GM23338 (cell line): ENCODE results near the gene MYLK2. TPM values are rescaled to one million over a fixed set of nuclear protein-coding genes. Genes with fewer than 3 reads are reported as not detected.

Experiments used
- ATAC-seq: fragments of 200-7000 bp; cut with Tn5 transposase; 3 replicates; pipeline ENCODE4 v1.9.1; 2020
- DNase-seq: peaks from one replicate; pipeline ENCODE4 v3.0.0-alpha.2; 2015; ENCODE audit warnings: low spot score
- H2AFZ ChIP-seq: fragments of 200-600 bp; sonication (generic); 2 replicates; pipeline ENCODE4 v1.8.0; 2016; ENCODE audit warnings: antibody characterized with exemption, mild to moderate bottlenecking, moderate library complexity
- H3F3A ChIP-seq: fragments of 200-600 bp; sonication (generic); replicated peaks from 2 replicates; pipeline ENCODE4 v1.8.0; 2017; ENCODE audit warnings: antibody characterized with exemption, mixed run types, low read depth
- H3K27ac ChIP-seq: fragments of 200-600 bp; sonication (generic); 2 replicates; pipeline ENCODE4 v1.6.1; 2016; ENCODE audit warnings: low read depth
- H3K27me3 ChIP-seq: fragments of 200-600 bp; sonication (generic); 2 replicates; pipeline ENCODE4 v1.8.0; 2016; ENCODE audit warnings: mild to moderate bottlenecking, mixed run types, moderate library complexity; ENCODE audit not compliant: insufficient read depth
- H3K36me3 ChIP-seq: fragments of 200-600 bp; sonication (generic); 2 replicates; pipeline ENCODE4 v1.8.0; 2016; ENCODE audit warnings: mild to moderate bottlenecking; ENCODE audit not compliant: insufficient read depth
- H3K4me1 ChIP-seq: fragments of 200-600 bp; sonication (generic); 2 replicates; pipeline ENCODE4 v1.8.0; 2016; ENCODE audit warnings: mild to moderate bottlenecking, moderate library complexity; ENCODE audit not compliant: insufficient read depth
- H3K4me2 ChIP-seq: fragments of 200-600 bp; sonication (generic); 2 replicates; pipeline ENCODE4 v1.7.1; 2017; ENCODE audit warnings: mixed run types
- H3K4me3 ChIP-seq: fragments of 200-600 bp; sonication (generic); 2 replicates; pipeline ENCODE4 v1.6.1; 2016; ENCODE audit warnings: mixed run types
- H3K79me2 ChIP-seq: fragments of 200-600 bp; sonication (generic); replicated peaks from 2 replicates; pipeline ENCODE4 v1.8.0; 2017; ENCODE audit warnings: mild to moderate bottlenecking; ENCODE audit not compliant: insufficient read depth
- H3K9me2 ChIP-seq: fragments of 200-600 bp; sonication (generic); 2 replicates; pipeline ENCODE4 v1.8.0; 2017; ENCODE audit not compliant: insufficient read depth
- H4K20me1 ChIP-seq: fragments of 200-600 bp; sonication (generic); replicated peaks from 2 replicates; pipeline ENCODE4 v1.8.0; 2017; ENCODE audit warnings: mild to moderate bottlenecking; ENCODE audit not compliant: insufficient read depth
- H3K27ac Mint-ChIP-seq: 2 replicates; pipeline ENCODE4 v1.8.0; 2020; ENCODE audit warnings: inconsistent platforms, mild to moderate bottlenecking, moderate library complexity, mixed read lengths
- H3K27me3 Mint-ChIP-seq: 3 replicates; pipeline ENCODE4 v1.8.0; 2022; ENCODE audit warnings: low read depth, mild to moderate bottlenecking, moderate library complexity, mixed read lengths, inconsistent platforms; ENCODE audit not compliant: insufficient read depth, poor library complexity
- H3K36me3 Mint-ChIP-seq: 3 replicates; pipeline ENCODE4 v1.8.0; 2021; ENCODE audit warnings: low read depth, mild to moderate bottlenecking, inconsistent platforms, moderate library complexity, mixed read lengths
- H3K4me1 Mint-ChIP-seq: 3 replicates; pipeline ENCODE4 v1.8.0; 2020; ENCODE audit warnings: mild to moderate bottlenecking, inconsistent platforms, mixed read lengths
- H3K4me3 Mint-ChIP-seq: 3 replicates; pipeline ENCODE4 v1.8.0; 2021; ENCODE audit warnings: moderate library complexity, mild to moderate bottlenecking, inconsistent platforms, mixed read lengths
- H3K9me3 Mint-ChIP-seq: 3 replicates; pipeline ENCODE4 v1.8.0; 2020; ENCODE audit warnings: moderate library complexity, mild to moderate bottlenecking, inconsistent platforms, mixed read lengths
- CREB1 ChIP-seq: fragments of 250-450 bp; sonication (Bioruptor Pico); IDR thresholded peaks from 2 replicates; pipeline ENCODE4 v1.5.0; 2020; ENCODE audit warnings: low read depth, mild to moderate bottlenecking, moderate library complexity
- ETS1 ChIP-seq: IDR thresholded peaks from 2 replicates; pipeline ENCODE4 v1.6.1; 2016; ENCODE audit warnings: antibody characterized with exemption
- EZH2 ChIP-seq: fragments of 200-600 bp; sonication (generic); IDR thresholded peaks from one replicate; pipeline ENCODE4 v1.8.0; 2017; ENCODE audit warnings: antibody characterized with exemption, mild to moderate bottlenecking, low read depth; ENCODE audit not compliant: unreplicated experiment
- EZH2phosphoT487 ChIP-seq: fragments of 200-600 bp; sonication (generic); IDR thresholded peaks from one replicate; pipeline ENCODE4 v1.8.1; 2018; ENCODE audit warnings: antibody characterized with exemption; ENCODE audit not compliant: unreplicated experiment
- JUNB ChIP-seq: IDR thresholded peaks from one replicate; pipeline ENCODE4 v1.6.1; 2016; ENCODE audit warnings: antibody characterized with exemption; ENCODE audit not compliant: unreplicated experiment
- NANOG ChIP-seq: IDR thresholded peaks from 2 replicates; pipeline ENCODE4 v1.6.1; 2016; ENCODE audit warnings: antibody characterized with exemption, borderline replicate concordance
- POLR2AphosphoS5 ChIP-seq: IDR thresholded peaks from 2 replicates; pipeline ENCODE4 v1.6.1; 2016; ENCODE audit warnings: antibody characterized with exemption, low read depth
- REST ChIP-seq: IDR thresholded peaks from one replicate; pipeline ENCODE4 v1.6.1; 2018; ENCODE audit warnings: antibody characterized with exemption; ENCODE audit not compliant: unreplicated experiment
- STAT1 ChIP-seq: IDR thresholded peaks from one replicate; pipeline ENCODE4 v1.6.1; 2016; ENCODE audit warnings: antibody characterized with exemption; ENCODE audit not compliant: unreplicated experiment
- ZNF114 ChIP-seq: fragments of 250-450 bp; sonication (Bioruptor Pico); IDR thresholded peaks from 2 replicates; pipeline ENCODE4 v1.5.0; 2020; ENCODE audit warnings: mild to moderate bottlenecking, moderate library complexity
- ZNF331 ChIP-seq: fragments of 250-450 bp; sonication (Bioruptor Pico); IDR thresholded peaks from 2 replicates; pipeline ENCODE4 v1.5.0; 2020; ENCODE audit warnings: low read depth, mild to moderate bottlenecking, moderate library complexity
- polyA plus RNA-seq: library from polyadenylated mRNA; unstranded; fragments of >200 nt; fragmentation: Nextera tagmentation; extraction: Ambion mirVana; gene quantifications from 2 replicates; pipeline ENCODE4 v1.2.1, GENCODE V29; 2016
- total RNA-seq: library from RNA; depleted of rRNA; stranded (reverse); fragments of >200 nt; shearing (Covaris generic); gene quantifications from 2 replicates; pipeline ENCODE4 v1.2.3, GENCODE V29; 2014
- TF ChIP-seq, protein P1 (sequence below), 2 experiments: fragments of 200-600 bp in 1 of 2; sonication (generic) in 1 of 2; conservative IDR thresholded peaks; 2 replicates each; pipeline versions ENCODE4 v1.5.1 to v1.6.1; 2016 to 2017; ENCODE audit warnings: antibody characterized with exemption in 2 of 2, low read depth in 2 of 2, mild to moderate bottlenecking in 2 of 2, moderate library complexity in 1 of 2
- TF ChIP-seq, protein P2 (sequence below): fragments of 250-450 bp; sonication (Bioruptor Pico); IDR thresholded peaks from 2 replicates; pipeline ENCODE4 v1.5.0; 2020; ENCODE audit warnings: mild to moderate bottlenecking, moderate library complexity

MYLK2 gene
- total and polyA plus RNA-seq, 2 experiments from 2014 or later = 0.21 to 0.28 TPM

DNA sequence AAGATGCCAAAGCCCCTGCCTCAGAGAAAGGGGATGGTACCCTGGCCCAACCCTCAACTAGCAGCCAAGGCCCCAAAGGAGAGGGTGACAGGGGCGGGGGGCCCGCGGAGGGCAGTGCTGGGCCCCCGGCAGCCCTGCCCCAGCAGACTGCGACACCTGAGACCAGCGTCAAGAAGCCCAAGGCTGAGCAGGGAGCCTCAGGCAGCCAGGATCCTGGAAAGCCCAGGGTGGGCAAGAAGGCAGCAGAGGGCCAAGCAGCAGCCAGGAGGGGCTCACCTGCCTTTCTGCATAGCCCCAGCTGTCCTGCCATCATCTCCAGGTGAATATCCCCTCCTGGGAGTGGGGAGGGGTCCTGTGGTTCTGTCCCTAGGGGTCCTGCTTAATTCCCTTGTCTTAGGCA is 1.1 kb downstream of the MYLK2 start:
- H3K4me3 ChIP-seq = no peak overlapping the region
- no peak overlapping the region for H3K4me2 ChIP-seq
- peaks cover 14% of the 10 kb centered on the region for H3K27me3 Mint-ChIP-seq
- no peaks in the 10 kb centered on the region for H3K27me3 ChIP-seq
- no peaks in the 10 kb centered on the region for H3K79me2 ChIP-seq
- no peaks in the 10 kb centered on the region for H3K9me3 Mint-ChIP-seq
- no peak for TF ChIP-seq ETS1
- TF ChIP-seq CREB1 (CRISPR knock-in tag) = no peak
- TF ChIP-seq JUNB = no peak
- TF ChIP-seq ZNF331 (CRISPR knock-in tag) = no peak
- TF ChIP-seq POLR2AphosphoS5 = no peak
- TF ChIP-seq EZH2 = no peak
- TF ChIP-seq, protein P1, sequence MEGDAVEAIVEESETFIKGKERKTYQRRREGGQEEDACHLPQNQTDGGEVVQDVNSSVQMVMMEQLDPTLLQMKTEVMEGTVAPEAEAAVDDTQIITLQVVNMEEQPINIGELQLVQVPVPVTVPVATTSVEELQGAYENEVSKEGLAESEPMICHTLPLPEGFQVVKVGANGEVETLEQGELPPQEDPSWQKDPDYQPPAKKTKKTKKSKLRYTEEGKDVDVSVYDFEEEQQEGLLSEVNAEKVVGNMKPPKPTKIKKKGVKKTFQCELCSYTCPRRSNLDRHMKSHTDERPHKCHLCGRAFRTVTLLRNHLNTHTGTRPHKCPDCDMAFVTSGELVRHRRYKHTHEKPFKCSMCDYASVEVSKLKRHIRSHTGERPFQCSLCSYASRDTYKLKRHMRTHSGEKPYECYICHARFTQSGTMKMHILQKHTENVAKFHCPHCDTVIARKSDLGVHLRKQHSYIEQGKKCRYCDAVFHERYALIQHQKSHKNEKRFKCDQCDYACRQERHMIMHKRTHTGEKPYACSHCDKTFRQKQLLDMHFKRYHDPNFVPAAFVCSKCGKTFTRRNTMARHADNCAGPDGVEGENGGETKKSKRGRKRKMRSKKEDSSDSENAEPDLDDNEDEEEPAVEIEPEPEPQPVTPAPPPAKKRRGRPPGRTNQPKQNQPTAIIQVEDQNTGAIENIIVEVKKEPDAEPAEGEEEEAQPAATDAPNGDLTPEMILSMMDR (conservative IDR thresholded peaks at IDR 0.05; ENCODE audit: low read depth in 2 of 2) = no peak
- no peak for TF ChIP-seq EZH2phosphoT487
- TF ChIP-seq STAT1 = no peak
- TF ChIP-seq ZNF114 (CRISPR knock-in tag) = no peak
- TF ChIP-seq NANOG = no peak
- TF ChIP-seq REST = no peak
- TF ChIP-seq, protein P2, sequence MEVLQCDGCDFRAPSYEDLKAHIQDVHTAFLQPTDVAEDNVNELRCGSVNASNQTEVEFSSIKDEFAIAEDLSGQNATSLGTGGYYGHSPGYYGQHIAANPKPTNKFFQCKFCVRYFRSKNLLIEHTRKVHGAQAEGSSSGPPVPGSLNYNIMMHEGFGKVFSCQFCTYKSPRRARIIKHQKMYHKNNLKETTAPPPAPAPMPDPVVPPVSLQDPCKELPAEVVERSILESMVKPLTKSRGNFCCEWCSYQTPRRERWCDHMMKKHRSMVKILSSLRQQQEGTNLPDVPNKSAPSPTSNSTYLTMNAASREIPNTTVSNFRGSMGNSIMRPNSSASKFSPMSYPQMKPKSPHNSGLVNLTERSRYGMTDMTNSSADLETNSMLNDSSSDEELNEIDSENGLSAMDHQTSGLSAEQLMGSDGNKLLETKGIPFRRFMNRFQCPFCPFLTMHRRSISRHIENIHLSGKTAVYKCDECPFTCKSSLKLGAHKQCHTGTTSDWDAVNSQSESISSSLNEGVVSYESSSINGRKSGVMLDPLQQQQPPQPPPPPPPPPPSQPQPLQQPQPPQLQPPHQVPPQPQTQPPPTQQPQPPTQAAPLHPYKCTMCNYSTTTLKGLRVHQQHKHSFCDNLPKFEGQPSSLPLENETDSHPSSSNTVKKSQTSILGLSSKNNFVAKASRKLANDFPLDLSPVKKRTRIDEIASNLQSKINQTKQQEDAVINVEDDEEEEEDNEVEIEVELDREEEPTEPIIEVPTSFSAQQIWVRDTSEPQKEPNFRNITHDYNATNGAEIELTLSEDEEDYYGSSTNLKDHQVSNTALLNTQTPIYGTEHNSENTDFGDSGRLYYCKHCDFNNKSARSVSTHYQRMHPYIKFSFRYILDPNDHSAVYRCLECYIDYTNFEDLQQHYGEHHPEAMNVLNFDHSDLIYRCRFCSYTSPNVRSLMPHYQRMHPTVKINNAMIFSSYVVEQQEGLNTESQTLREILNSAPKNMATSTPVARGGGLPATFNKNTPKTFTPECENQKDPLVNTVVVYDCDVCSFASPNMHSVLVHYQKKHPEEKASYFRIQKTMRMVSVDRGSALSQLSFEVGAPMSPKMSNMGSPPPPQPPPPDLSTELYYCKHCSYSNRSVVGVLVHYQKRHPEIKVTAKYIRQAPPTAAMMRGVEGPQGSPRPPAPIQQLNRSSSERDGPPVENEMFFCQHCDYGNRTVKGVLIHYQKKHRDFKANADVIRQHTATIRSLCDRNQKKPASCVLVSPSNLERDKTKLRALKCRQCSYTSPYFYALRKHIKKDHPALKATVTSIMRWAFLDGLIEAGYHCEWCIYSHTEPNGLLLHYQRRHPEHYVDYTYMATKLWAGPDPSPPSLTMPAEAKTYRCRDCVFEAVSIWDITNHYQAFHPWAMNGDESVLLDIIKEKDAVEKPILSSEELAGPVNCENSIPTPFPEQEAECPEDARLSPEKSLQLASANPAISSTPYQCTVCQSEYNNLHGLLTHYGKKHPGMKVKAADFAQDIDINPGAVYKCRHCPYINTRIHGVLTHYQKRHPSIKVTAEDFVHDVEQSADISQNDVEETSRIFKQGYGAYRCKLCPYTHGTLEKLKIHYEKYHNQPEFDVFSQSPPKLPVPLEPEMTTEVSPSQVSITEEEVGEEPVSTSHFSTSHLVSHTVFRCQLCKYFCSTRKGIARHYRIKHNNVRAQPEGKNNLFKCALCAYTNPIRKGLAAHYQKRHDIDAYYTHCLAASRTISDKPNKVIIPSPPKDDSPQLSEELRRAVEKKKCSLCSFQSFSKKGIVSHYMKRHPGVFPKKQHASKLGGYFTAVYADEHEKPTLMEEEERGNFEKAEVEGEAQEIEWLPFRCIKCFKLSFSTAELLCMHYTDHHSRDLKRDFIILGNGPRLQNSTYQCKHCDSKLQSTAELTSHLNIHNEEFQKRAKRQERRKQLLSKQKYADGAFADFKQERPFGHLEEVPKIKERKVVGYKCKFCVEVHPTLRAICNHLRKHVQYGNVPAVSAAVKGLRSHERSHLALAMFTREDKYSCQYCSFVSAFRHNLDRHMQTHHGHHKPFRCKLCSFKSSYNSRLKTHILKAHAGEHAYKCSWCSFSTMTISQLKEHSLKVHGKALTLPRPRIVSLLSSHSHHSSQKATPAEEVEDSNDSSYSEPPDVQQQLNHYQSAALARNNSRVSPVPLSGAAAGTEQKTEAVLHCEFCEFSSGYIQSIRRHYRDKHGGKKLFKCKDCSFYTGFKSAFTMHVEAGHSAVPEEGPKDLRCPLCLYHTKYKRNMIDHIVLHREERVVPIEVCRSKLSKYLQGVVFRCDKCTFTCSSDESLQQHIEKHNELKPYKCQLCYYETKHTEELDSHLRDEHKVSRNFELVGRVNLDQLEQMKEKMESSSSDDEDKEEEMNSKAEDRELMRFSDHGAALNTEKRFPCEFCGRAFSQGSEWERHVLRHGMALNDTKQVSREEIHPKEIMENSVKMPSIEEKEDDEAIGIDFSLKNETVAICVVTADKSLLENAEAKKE = no peak
- H3K36me3 ChIP-seq = no peaks in the 10 kb centered on the region
- H3K27ac ChIP-seq = no peak overlapping the region
- H3K9me2 ChIP-seq = no peaks in the 10 kb centered on the region
- H3K4me1 Mint-ChIP-seq = peaks cover 8% of the 10 kb centered on the region
- H3K36me3 Mint-ChIP-seq = no peaks in the 10 kb centered on the region
- ATAC-seq (no peak), DNase-seq (no peak)
- H3K27ac Mint-ChIP-seq = no peak overlapping the region
- no peak overlapping the region for H3K4me3 Mint-ChIP-seq
- H2AFZ ChIP-seq = no peak overlapping the region
- 0 out of 2 replicates have a peak, but pooled peaks cover 6% of the 10 kb centered on the region for H3F3A ChIP-seq
- peaks cover 12% of the 10 kb centered on the region for H3K4me1 ChIP-seq
- no peaks in the 10 kb centered on the region; the same call in 1 of the 2 replicates for H4K20me1 ChIP-seq
